GM12878 (cell line): ENCODE results near the gene SCARB1. TPM values are rescaled to one million over a fixed set of nuclear protein-coding genes. Genes with fewer than 3 reads are reported as not detected.

ENCODE experiments used
- ATAC-seq: fragments of 200-7000 bp; cut with Tn5 transposase; 3 replicates; pipeline ENCODE4 v1.9.1; 2020; ENCODE audit warnings: mild to moderate bottlenecking, moderate library complexity
- BruUV-seq: library from RNA; stranded (reverse); fragments of 400-500 nt; replicated peaks from 2 replicates; lab custom pipeline; 2021; lab: Mats Ljungman, UMichigan
- CTCF ChIA-PET: fragments of 300-600 bp; sonication (Branson Sonifier 250); formaldehyde crosslinking; extraction: SDS; loops from one replicate; lab custom pipeline; 2021; ENCODE audit warnings: inconsistent platforms; lab: Yijun Ruan, JAX
- POLR2A ChIA-PET: fragments of 350-600 bp; formaldehyde crosslinking; extraction: SDS; loops from one replicate; lab custom pipeline; 2021; ENCODE audit warnings: inconsistent platforms; lab: Charles Lee
- RAD21 ChIA-PET: fragments of 300-600 bp; sonication (Branson Sonifier 250); formaldehyde crosslinking; loops from one replicate; lab custom pipeline; 2023; ENCODE audit warnings: antibody characterized with exemption; ENCODE audit not compliant: unreplicated experiment; lab: Charles Lee
- SMC1A ChIA-PET: fragments of 300-600 bp; sonication (Branson Sonifier 250); formaldehyde crosslinking; loops from one replicate; lab custom pipeline; 2023; ENCODE audit not compliant: unreplicated experiment, uncharacterized antibody; lab: Charles Lee
- DNase-seq: peaks from one replicate; pipeline ENCODE4 v3.0.0-alpha.2; 2011; ENCODE audit warnings: low read depth, low spot score
- FAIRE-seq: peaks from 3 replicates; lab custom pipeline; 2011; peaks lifted over from hg19 to GRCh38; lab: Jason Lieb, UNC
- H2AFZ ChIP-seq: 2 replicates; pipeline ENCODE4 v1.6.0; 2011; ENCODE audit warnings: low read depth, low read length, control low read depth; ENCODE audit not compliant: control insufficient read depth
- H3K27ac ChIP-seq: 2 replicates; pipeline ENCODE4 v1.5.1; 2011; ENCODE audit warnings: control low read depth; ENCODE audit not compliant: control insufficient read depth, insufficient read depth
- H3K27me3 ChIP-seq, 2 experiments: replicated peaks in 1 of 2; 2 replicates each; pipeline versions ENCODE4 v1.6.0 to v1.6.1; 2011; ENCODE audit warnings: low read length in 1 of 2; ENCODE audit not compliant: control insufficient read depth in 2 of 2, insufficient read depth in 2 of 2
- H3K36me3 ChIP-seq, 2 experiments: 2 replicates each; pipeline ENCODE4 v1.5.1; 2011; ENCODE audit warnings: low read length in 1 of 2; ENCODE audit not compliant: control insufficient read depth in 2 of 2, insufficient read depth in 2 of 2
- H3K4me1 ChIP-seq: 2 replicates; pipeline ENCODE4 v1.6.1; 2011; ENCODE audit warnings: mild to moderate bottlenecking, low read length, moderate library complexity, mixed read lengths; ENCODE audit not compliant: control insufficient read depth, insufficient read depth
- H3K4me2 ChIP-seq: 2 replicates; pipeline ENCODE4 v1.6.0; 2011; ENCODE audit warnings: control low read depth; ENCODE audit not compliant: control insufficient read depth, insufficient read depth
- H3K4me3 ChIP-seq: fragments of 200-600 bp; sonication (generic); 2 replicates; pipeline ENCODE4 v1.5.1; 2016
- H3K79me2 ChIP-seq: 2 replicates; pipeline ENCODE4 v1.6.0; 2011; ENCODE audit warnings: low read length; ENCODE audit not compliant: control insufficient read depth, insufficient read depth
- H3K9ac ChIP-seq: 2 replicates; pipeline ENCODE4 v1.8.0; 2011; ENCODE audit warnings: low read length, control low read depth, mixed read lengths; ENCODE audit not compliant: control insufficient read depth, insufficient read depth
- H3K9me3 ChIP-seq: replicated peaks from 3 replicates; pipeline ENCODE4 v1.5.1; 2011; ENCODE audit warnings: mild to moderate bottlenecking, low read length; ENCODE audit not compliant: control insufficient read depth, insufficient read depth
- H4K20me1 ChIP-seq: 2 replicates; pipeline ENCODE4 v1.6.0; 2011; ENCODE audit not compliant: control insufficient read depth, insufficient read depth
- HDAC6 ChIP-seq: fragments of 200-600 bp; sonication (generic); IDR thresholded peaks from one replicate; pipeline ENCODE4 v1.8.0; 2017; ENCODE audit warnings: antibody characterized with exemption; ENCODE audit not compliant: unreplicated experiment
- MEF2B ChIP-seq: fragments of 450-650 bp; IDR thresholded peaks from 2 replicates; pipeline ENCODE4 v1.6.1; 2018; ENCODE audit warnings: mild to moderate bottlenecking, moderate library complexity; ENCODE audit not compliant: partially characterized antibody, poor library complexity, severe bottlenecking
- MXI1 ChIP-seq: fragments of 150-350 bp; IDR thresholded peaks from 2 replicates; pipeline ENCODE4 v1.6.1; 2011; ENCODE audit warnings: low read depth, mild to moderate bottlenecking, inconsistent platforms, low read length, improper control_type of control experiment
- RB1 ChIP-seq: fragments of 450-650 bp; formaldehyde crosslinking; IDR thresholded peaks from 2 replicates; pipeline ENCODE4 v1.6.1; 2017; ENCODE audit warnings: mild to moderate bottlenecking, borderline replicate concordance
- whole genome bisulfite sequencing: methylation state at CpG from one replicate; pipeline ENCODE4 v1.1.6; 2016; ENCODE audit warnings: low lambda C conversion rate; ENCODE audit not compliant: insufficient replicate concordance, insufficient coverage; ENCODE audit errors: missing lambda C conversion rate; 5-methylcytosine and 5-hydroxymethylcytosine counted together
- in situ Hi-C: fragments of 300-500 bp; cut with MboI; formaldehyde crosslinking; loops from 9 replicates; pipeline ENCODE4 v1.14.3; 2018; ENCODE audit warnings: mixed read lengths
- intact Hi-C: fragments of 100-400 bp; cut with micrococcal nuclease; formaldehyde crosslinking; loops from one replicate; pipeline ENCODE4 v1.14.2; 2022; ENCODE audit not compliant: unreplicated experiment
- polyA plus RNA-seq, 11 experiments: library from polyadenylated mRNA; depleted of rRNA in 4 of 11; unstranded in 6 of 11; stranded (reverse) in 5 of 11; fragments of >200 nt; fragmentation: Nextera tagmentation in 4 of 11; fragmentation: Illumina TruSeq in 1 of 11; extraction: Ambion mirVana in 4 of 11; extraction: Trizol in 1 of 11; gene quantifications; 1 replicate in 1 of 11; 2 replicates in 10 of 11; pipeline versions ENCODE4 v1.2.1 to v1.2.3, GENCODE V29; 2011 to 2016; ENCODE audit warnings: inconsistent platforms in 2 of 11, missing spikeins in 2 of 11, low read depth in 1 of 11
- total RNA-seq, 4 experiments: library from RNA; depleted of rRNA in 3 of 4; stranded (reverse); fragments of >200 nt in 3 of 4; fragmentation: Illumina TruSeq in 1 of 4; extraction: Trizol in 1 of 4; gene quantifications; 2 replicates each; pipeline versions ENCODE4 v1.2.1 to v1.2.3, GENCODE V29; 2013 to 2021
- TF ChIP-seq, protein P1 (sequence below): IDR thresholded peaks from 2 replicates; pipeline ENCODE4 v1.6.1; 2012; ENCODE audit warnings: mild to moderate bottlenecking, low read depth, low read length
- TF ChIP-seq, protein P2 (sequence below): fragments of 450-650 bp; IDR thresholded peaks from 2 replicates; pipeline ENCODE4 v1.6.1; 2017; ENCODE audit warnings: borderline replicate concordance
- TF ChIP-seq, protein P3 (sequence below): fragments of 450-650 bp; formaldehyde crosslinking; IDR thresholded peaks from 2 replicates; pipeline ENCODE4 v1.5.0; 2022; ENCODE audit warnings: mild to moderate bottlenecking, missing genetic modification characterization

The SCARB1 gene
- total and polyA plus RNA-seq, 10 of the 15 experiments (the other 5 are each of a cell fraction or from before 2014, with no cell fraction given) = 0.34 to 104 (median 63.1) TPM

DNA sequence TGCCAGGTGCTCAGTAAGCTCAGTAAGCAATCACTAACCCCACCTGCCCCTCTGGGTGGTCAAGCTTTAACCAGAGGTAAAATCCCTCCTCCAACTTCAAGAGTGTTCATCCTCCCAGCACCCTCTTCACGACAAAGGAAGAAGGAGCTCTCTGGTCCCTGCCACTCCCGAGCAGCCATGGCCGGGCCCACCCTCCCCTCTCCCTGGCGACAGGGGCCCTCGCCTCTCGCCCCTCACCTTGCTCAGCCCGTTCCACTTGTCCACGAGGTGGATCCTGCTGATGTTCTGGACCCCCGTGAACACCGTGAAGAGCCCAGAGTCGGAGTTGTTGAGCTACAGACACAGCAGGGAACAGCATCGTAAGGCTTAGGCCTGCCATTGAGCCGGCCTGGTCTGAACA lies 52.0 kb downstream of the SCARB1 start:
- Histone ChIP-seq H3K4me1 (no peaks in the 10 kb centered on the region), H3K4me2 (no peak overlapping the region), H3K27me3 (no peaks in the 10 kb centered on the region), H3K27ac (no peak overlapping the region), H3K4me3 (no peak overlapping the region), H3K36me3 (peaks cover 26 to 52% of the 10 kb centered on the region in 2 experiments), H3K79me2 (no peaks in the 10 kb centered on the region), H3K9ac (no peak overlapping the region), H3K9me3 (no peaks in the 10 kb centered on the region), H4K20me1 (no peaks in the 10 kb centered on the region), H2AFZ (no peak overlapping the region)
- ATAC-seq (no peak), DNase-seq (no peak), FAIRE-seq (no peak)
- in situ Hi-C loops = no loop called here
- intact Hi-C loops = no loop called here
- ChIA-PET RAD21 (no interaction called here), POLR2A (no interaction called here), CTCF (interaction anchor here (1.2 kb wide), 1 partner anchor 95 kb away, joined by 4 read pairs; no protein-coding TSS in a partner anchor), SMC1A (no interaction called here)
- TF ChIP-seq MXI1 (no peak), HDAC6 (no peak), RB1 (no peak), MEF2B (no peak)
- TF ChIP-seq, protein P1, sequence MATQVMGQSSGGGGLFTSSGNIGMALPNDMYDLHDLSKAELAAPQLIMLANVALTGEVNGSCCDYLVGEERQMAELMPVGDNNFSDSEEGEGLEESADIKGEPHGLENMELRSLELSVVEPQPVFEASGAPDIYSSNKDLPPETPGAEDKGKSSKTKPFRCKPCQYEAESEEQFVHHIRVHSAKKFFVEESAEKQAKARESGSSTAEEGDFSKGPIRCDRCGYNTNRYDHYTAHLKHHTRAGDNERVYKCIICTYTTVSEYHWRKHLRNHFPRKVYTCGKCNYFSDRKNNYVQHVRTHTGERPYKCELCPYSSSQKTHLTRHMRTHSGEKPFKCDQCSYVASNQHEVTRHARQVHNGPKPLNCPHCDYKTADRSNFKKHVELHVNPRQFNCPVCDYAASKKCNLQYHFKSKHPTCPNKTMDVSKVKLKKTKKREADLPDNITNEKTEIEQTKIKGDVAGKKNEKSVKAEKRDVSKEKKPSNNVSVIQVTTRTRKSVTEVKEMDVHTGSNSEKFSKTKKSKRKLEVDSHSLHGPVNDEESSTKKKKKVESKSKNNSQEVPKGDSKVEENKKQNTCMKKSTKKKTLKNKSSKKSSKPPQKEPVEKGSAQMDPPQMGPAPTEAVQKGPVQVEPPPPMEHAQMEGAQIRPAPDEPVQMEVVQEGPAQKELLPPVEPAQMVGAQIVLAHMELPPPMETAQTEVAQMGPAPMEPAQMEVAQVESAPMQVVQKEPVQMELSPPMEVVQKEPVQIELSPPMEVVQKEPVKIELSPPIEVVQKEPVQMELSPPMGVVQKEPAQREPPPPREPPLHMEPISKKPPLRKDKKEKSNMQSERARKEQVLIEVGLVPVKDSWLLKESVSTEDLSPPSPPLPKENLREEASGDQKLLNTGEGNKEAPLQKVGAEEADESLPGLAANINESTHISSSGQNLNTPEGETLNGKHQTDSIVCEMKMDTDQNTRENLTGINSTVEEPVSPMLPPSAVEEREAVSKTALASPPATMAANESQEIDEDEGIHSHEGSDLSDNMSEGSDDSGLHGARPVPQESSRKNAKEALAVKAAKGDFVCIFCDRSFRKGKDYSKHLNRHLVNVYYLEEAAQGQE = no peak
- TF ChIP-seq, protein P2, sequence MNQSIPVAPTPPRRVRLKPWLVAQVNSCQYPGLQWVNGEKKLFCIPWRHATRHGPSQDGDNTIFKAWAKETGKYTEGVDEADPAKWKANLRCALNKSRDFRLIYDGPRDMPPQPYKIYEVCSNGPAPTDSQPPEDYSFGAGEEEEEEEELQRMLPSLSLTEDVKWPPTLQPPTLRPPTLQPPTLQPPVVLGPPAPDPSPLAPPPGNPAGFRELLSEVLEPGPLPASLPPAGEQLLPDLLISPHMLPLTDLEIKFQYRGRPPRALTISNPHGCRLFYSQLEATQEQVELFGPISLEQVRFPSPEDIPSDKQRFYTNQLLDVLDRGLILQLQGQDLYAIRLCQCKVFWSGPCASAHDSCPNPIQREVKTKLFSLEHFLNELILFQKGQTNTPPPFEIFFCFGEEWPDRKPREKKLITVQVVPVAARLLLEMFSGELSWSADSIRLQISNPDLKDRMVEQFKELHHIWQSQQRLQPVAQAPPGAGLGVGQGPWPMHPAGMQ = no peak
- TF ChIP-seq, protein P3, sequence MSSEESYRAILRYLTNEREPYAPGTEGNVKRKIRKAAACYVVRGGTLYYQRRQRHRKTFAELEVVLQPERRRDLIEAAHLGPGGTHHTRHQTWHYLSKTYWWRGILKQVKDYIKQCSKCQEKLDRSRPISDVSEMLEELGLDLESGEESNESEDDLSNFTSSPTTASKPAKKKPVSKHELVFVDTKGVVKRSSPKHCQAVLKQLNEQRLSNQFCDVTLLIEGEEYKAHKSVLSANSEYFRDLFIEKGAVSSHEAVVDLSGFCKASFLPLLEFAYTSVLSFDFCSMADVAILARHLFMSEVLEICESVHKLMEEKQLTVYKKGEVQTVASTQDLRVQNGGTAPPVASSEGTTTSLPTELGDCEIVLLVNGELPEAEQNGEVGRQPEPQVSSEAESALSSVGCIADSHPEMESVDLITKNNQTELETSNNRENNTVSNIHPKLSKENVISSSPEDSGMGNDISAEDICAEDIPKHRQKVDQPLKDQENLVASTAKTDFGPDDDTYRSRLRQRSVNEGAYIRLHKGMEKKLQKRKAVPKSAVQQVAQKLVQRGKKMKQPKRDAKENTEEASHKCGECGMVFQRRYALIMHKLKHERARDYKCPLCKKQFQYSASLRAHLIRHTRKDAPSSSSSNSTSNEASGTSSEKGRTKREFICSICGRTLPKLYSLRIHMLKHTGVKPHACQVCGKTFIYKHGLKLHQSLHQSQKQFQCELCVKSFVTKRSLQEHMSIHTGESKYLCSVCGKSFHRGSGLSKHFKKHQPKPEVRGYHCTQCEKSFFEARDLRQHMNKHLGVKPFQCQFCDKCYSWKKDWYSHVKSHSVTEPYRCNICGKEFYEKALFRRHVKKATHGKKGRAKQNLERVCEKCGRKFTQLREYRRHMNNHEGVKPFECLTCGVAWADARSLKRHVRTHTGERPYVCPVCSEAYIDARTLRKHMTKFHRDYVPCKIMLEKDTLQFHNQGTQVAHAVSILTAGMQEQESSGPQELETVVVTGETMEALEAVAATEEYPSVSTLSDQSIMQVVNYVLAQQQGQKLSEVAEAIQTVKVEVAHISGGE (CRISPR knock-in tag) = no peak
- 95% methylated on average over 13 of the region's 13 CpGs for WGBS
- BruUV-seq = no TSS peak
